NCI-H2196 treated with DMSO at 0.1 percent for 48 hours (cell line): ENCODE measurements around the gene PPP1R14B.
A peak's percentile ranks its signal among the peaks of the same experiment; 100 is the strongest.
"Not testable (repeated sequence)": the region's sequence is repeated elsewhere in the genome, so short reads cannot be mapped to it uniquely, and the experiment has no call there.

Source experiments
- DNase-seq: peaks from one replicate; lab custom pipeline; 2025; ENCODE audit not compliant: unreplicated experiment; lab: John Stamatoyannopoulos, UW

Gene PPP1R14B

GRCh38 chr11:64246621-64246870 lies 197 bp downstream of the PPP1R14B start:
- not testable (repeated sequence) for DNase-seq

- peak; percentile 37 for DNase-seq
Observed at GRCh38 chr11:64245797-64246620, 734 bp downstream of the PPP1R14B start.

- peak; percentile 30 for DNase-seq
Observed at GRCh38 chr11:64245401-64245796, 1.3 kb downstream of the PPP1R14B start.

GRCh38 chr11:64244966-64245365 lies 1.8 kb downstream of the PPP1R14B start:
- no peak for DNase-seq

- no peak for DNase-seq
Observed at GRCh38 chr11:64244107-64244506, 2.6 kb downstream of the PPP1R14B start.

- DNase-seq = no peak
Observed at GRCh38 chr11:64243236-64243854, 3.4 kb downstream of the PPP1R14B start.

- DNase-seq = no peak
Observed at GRCh38 chr11:64241491-64242374, 5.0 kb downstream of the PPP1R14B start.

GRCh38 chr11:64241241-64241490 lies 5.6 kb downstream of the PPP1R14B start:
- DNase-seq = peak; percentile 94

GRCh38 chr11:64240435-64241240 lies 6.1 kb downstream of the PPP1R14B start, which contains the start of gene FKBP2:
Gene FKBP2 (plus strand): TSS chr11:64241095. CDS start chr11:64242388, 1,293 bp downstream.
- DNase-seq = peak; percentile 95

GRCh38 chr11:64239662-64240434 lies 6.9 kb downstream of the PPP1R14B start:
- no peak for DNase-seq

GRCh38 chr11:64238999-64239398 lies 7.7 kb downstream of the PPP1R14B start:
- DNase-seq = no peak

GRCh38 chr11:64238076-64238475 lies 8.7 kb downstream of the PPP1R14B start:
- no peak for DNase-seq

GRCh38 chr11:64237484-64237951 lies 9.2 kb downstream of the PPP1R14B start:
- peak; percentile 95 for DNase-seq

- DNase-seq = no peak
Observed at GRCh38 chr11:64235437-64236161, 11.1 kb downstream of the PPP1R14B start.

- no peak for DNase-seq
Observed at GRCh38 chr11:64234647-64235379, 11.9 kb downstream of the PPP1R14B start.

GRCh38 chr11:64233913-64234586 lies 12.7 kb downstream of the PPP1R14B start, which contains the start of gene VEGFB:
Gene VEGFB (plus strand): TSS chr11:64234584. CDS start chr11:64234834, 250 bp downstream.
- no peak for DNase-seq

- DNase-seq = no peak
Observed at GRCh38 chr11:64232967-64233315, 13.8 kb downstream of the PPP1R14B start.
